Neural progenitor cell (in vitro differentiated cells): Measurements from ENCODE around the gene TGFBR2. TPM values are rescaled to one million over a fixed set of nuclear protein-coding genes. Genes with fewer than 3 reads are reported as not detected.

Experiments
- DNase-seq: peaks from one replicate; pipeline ENCODE4 v3.0.0-alpha.2; 2016; ENCODE audit warnings: low spot score
- H2AFZ ChIP-seq: fragments of 200-600 bp; sonication (generic); replicated peaks from 2 replicates; pipeline ENCODE4 v1.6.1; 2016; ENCODE audit warnings: antibody characterized with exemption
- H3F3A ChIP-seq: fragments of 200-600 bp; sonication (generic); 2 replicates; pipeline ENCODE4 v1.6.1; 2016; ENCODE audit warnings: antibody characterized with exemption, low read depth
- H3K27ac ChIP-seq: fragments of 200-600 bp; sonication (generic); 2 replicates; pipeline ENCODE4 v1.5.1; 2016; ENCODE audit warnings: mild to moderate bottlenecking
- H3K27me3 ChIP-seq: fragments of 200-600 bp; sonication (generic); 2 replicates; pipeline ENCODE4 v1.6.1; 2016; ENCODE audit warnings: mild to moderate bottlenecking, moderate library complexity
- H3K36me3 ChIP-seq: fragments of 200-600 bp; sonication (generic); 2 replicates; pipeline ENCODE4 v1.5.1; 2016
- H3K4me1 ChIP-seq: fragments of 200-600 bp; sonication (generic); 2 replicates; pipeline ENCODE4 v1.6.1; 2016; ENCODE audit warnings: mixed run types
- H3K4me2 ChIP-seq: fragments of 200-600 bp; sonication (generic); 2 replicates; pipeline ENCODE4 v1.6.1; 2016
- H3K4me3 ChIP-seq: fragments of 200-600 bp; sonication (generic); 2 replicates; pipeline ENCODE4 v1.5.1; 2016
- H3K79me2 ChIP-seq: fragments of 200-600 bp; sonication (generic); 2 replicates; pipeline ENCODE4 v1.6.1; 2016; ENCODE audit warnings: low read depth
- H3K9ac ChIP-seq: fragments of 200-600 bp; sonication (generic); 2 replicates; pipeline ENCODE4 v1.6.1; 2016
- H3K9me3 ChIP-seq: fragments of 200-600 bp; sonication (generic); 2 replicates; pipeline ENCODE4 v1.5.1; 2016; ENCODE audit warnings: low read depth
- H4K20me1 ChIP-seq: fragments of 200-600 bp; sonication (generic); 2 replicates; pipeline ENCODE4 v1.6.1; 2016; ENCODE audit warnings: low read depth
- H3K27ac Mint-ChIP-seq: 3 replicates; pipeline ENCODE4 v1.8.0; 2021; ENCODE audit warnings: mixed read lengths
- H3K27me3 Mint-ChIP-seq: 2 replicates; pipeline ENCODE4 v1.8.0; 2022; ENCODE audit warnings: low read depth, mild to moderate bottlenecking, inconsistent platforms, moderate library complexity, mixed read lengths; ENCODE audit not compliant: insufficient read depth
- H3K36me3 Mint-ChIP-seq: 3 replicates; pipeline ENCODE4 v1.8.0; 2021; ENCODE audit warnings: mixed read lengths
- H3K4me1 Mint-ChIP-seq: 3 replicates; pipeline ENCODE4 v1.8.0; 2021; ENCODE audit warnings: mixed read lengths
- H3K4me3 Mint-ChIP-seq: 3 replicates; pipeline ENCODE4 v1.8.0; 2021; ENCODE audit warnings: mild to moderate bottlenecking, moderate library complexity, mixed read lengths
- H3K9me3 Mint-ChIP-seq: 3 replicates; pipeline ENCODE4 v1.8.0; 2020; ENCODE audit warnings: mixed read lengths
- CTCF ChIP-seq: fragments of 200-600 bp; sonication (generic); IDR thresholded peaks from 2 replicates; pipeline ENCODE4 v1.5.1; 2017; ENCODE audit warnings: antibody characterized with exemption, mild to moderate bottlenecking
- EZH2 ChIP-seq: fragments of 200-600 bp; sonication (generic); IDR thresholded peaks from 2 replicates; pipeline ENCODE4 v1.6.1; 2017; ENCODE audit warnings: antibody characterized with exemption, mild to moderate bottlenecking, moderate library complexity
- EZH2phosphoT487 ChIP-seq: fragments of 200-600 bp; sonication (generic); IDR thresholded peaks from 2 replicates; pipeline ENCODE4 v1.6.1; 2017; ENCODE audit warnings: antibody characterized with exemption
- total RNA-seq: library from RNA; depleted of rRNA; stranded (reverse); fragments of >200 nt; gene quantifications from 2 replicates; pipeline ENCODE4 v1.2.3, GENCODE V29; 2015; ENCODE audit warnings: low replicate concordance

TGFBR2 gene
- total RNA-seq, 1 donor from 2014 or later, result 7.3 TPM

DNA sequence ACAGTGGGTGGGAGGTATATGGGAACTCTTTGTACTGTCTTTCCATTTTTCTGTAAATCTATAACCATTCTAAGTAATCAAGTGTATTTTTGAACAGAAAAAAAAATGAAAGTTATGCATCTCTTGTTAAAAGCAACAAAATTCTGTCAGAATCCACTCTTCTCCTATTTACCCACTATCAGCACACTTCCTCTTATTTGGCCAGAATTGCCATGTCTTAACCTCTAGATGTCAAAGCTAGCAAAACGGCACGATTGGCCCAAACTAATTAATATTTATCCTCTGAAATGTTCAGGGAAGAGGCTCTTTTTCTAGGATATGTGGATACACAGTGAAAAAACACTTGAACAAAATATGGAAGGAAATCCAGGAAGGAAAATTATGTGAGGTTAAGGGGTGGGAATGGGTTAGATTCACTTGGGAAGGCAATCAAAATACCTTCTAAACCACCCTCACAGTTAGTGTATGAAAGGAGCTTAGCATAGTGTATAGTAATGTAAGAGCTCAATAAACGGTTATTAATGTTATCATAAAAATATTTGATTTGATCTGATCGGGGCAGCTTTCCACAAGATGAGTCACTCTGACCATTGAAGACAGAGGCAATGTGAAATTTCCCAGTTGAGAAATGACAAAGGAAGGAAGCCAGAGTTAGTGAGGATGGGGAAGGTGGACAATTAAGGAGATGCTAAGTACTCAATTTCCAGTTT lies 20.1 kb upstream of the TGFBR2 start:
- Mint-ChIP-seq H3K27ac (no peak overlapping the region), H3K4me1 (no peaks in the 10 kb centered on the region)

DNA sequence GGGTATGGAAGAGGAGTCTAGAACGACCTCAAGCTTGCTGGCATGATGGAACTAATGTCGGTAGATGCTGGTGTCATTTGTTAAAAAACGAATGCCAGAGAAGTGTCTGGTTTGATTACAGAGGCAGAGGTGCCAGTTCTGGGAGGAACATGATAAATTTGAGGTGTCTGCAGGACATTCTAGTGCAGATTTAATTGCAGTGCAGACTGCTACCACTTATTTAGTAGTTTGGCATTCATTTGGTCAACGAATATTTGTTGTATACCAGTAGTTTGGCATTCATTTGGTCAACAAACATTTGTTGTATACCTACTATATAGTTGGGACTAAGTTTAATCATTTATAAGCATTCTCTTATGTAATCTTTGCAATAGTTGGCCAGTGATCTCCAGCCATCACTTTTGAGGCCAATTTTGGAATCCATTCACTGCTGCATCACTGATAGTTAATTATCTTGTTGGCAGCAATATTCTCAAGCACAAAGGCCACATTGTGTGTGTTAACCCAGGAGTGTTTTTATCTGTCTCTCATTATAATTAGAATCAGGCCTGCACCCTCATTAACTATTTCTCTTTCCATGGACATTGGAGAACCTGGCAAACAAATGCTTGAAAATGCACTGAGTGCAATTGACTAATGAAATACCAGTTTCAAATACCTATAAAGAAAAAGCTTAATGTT lies 19.5 kb upstream of the TGFBR2 start:
- Histone ChIP-seq H2AFZ (no peak overlapping the region), H3K79me2 (no peaks in the 10 kb centered on the region), H3K4me1 (no peaks in the 10 kb centered on the region), H3F3A (no peaks in the 10 kb centered on the region), H3K9ac (no peak overlapping the region), H3K27me3 (no peaks in the 10 kb centered on the region), H3K9me3 (no peaks in the 10 kb centered on the region), H3K4me3 (no peak overlapping the region), H3K4me2 (no peak overlapping the region), H3K36me3 (no peaks in the 10 kb centered on the region), H3K27ac (no peak overlapping the region), H4K20me1 (no peaks in the 10 kb centered on the region)
- TF ChIP-seq EZH2 (no peak), EZH2phosphoT487 (no peak), CTCF (no peak)
- Mint-ChIP-seq H3K4me3 (no peak overlapping the region), H3K27me3 (no peaks in the 10 kb centered on the region), H3K9me3 (peaks cover 2% of the 10 kb centered on the region), H3K27ac (no peak overlapping the region), H3K4me1 (no peaks in the 10 kb centered on the region), H3K36me3 (no peaks in the 10 kb centered on the region)
- no peak for DNase-seq

More for the DNA sequence above, 20.1 kb upstream of the TGFBR2 start:
- no peak for TF ChIP-seq EZH2
- no peak for TF ChIP-seq EZH2phosphoT487
- no peak for TF ChIP-seq CTCF
- no peaks in the 10 kb centered on the region for H3K9me3 ChIP-seq
- no peaks in the 10 kb centered on the region for H3K79me2 ChIP-seq
- H3K4me2 ChIP-seq, result no peak overlapping the region
- H3K4me1 ChIP-seq, result no peaks in the 10 kb centered on the region
- H4K20me1 ChIP-seq, result no peaks in the 10 kb centered on the region
- no peaks in the 10 kb centered on the region for H3K27me3 ChIP-seq
- H3K4me3 ChIP-seq, result no peak overlapping the region
- no peak overlapping the region for H2AFZ ChIP-seq
- Mint-ChIP-seq H3K9me3 (peaks cover 2% of the 10 kb centered on the region), H3K4me3 (no peak overlapping the region), H3K36me3 (no peaks in the 10 kb centered on the region), H3K27me3 (no peaks in the 10 kb centered on the region)
- no peak overlapping the region for H3K27ac ChIP-seq
- no peaks in the 10 kb centered on the region for H3K36me3 ChIP-seq
- no peak overlapping the region for H3K9ac ChIP-seq
- no peak for DNase-seq
- H3F3A ChIP-seq, result no peaks in the 10 kb centered on the region

- H3K4me1 ChIP-seq, result no peaks in the 10 kb centered on the region
- H3K79me2 ChIP-seq, result no peaks in the 10 kb centered on the region
- no peak overlapping the region for H3K27ac ChIP-seq
- H3K4me1 Mint-ChIP-seq, result no peaks in the 10 kb centered on the region
- no peak overlapping the region for H3K4me3 Mint-ChIP-seq
- no peaks in the 10 kb centered on the region for H3K27me3 Mint-ChIP-seq
- H3K4me3 ChIP-seq, result no peak overlapping the region
- no peak for DNase-seq
- H3K27ac Mint-ChIP-seq, result no peak overlapping the region
- peaks cover 2% of the 10 kb centered on the region for H3K9me3 Mint-ChIP-seq
- H3K27me3 ChIP-seq, result no peaks in the 10 kb centered on the region
- H3K9me3 ChIP-seq, result no peaks in the 10 kb centered on the region
- no peaks in the 10 kb centered on the region for H4K20me1 ChIP-seq
- H3K9ac ChIP-seq, result no peak overlapping the region
- no peaks in the 10 kb centered on the region for H3F3A ChIP-seq
- TF ChIP-seq EZH2 (no peak), EZH2phosphoT487 (no peak), CTCF (no peak)
- H3K4me2 ChIP-seq, result no peak overlapping the region
- no peaks in the 10 kb centered on the region for H3K36me3 ChIP-seq
- H3K36me3 Mint-ChIP-seq, result no peaks in the 10 kb centered on the region
- no peak overlapping the region for H2AFZ ChIP-seq
These were observed 18.5 kb upstream of the TGFBR2 start for GRCh38 chr3:30587904-30588303.
